Tibial nerve (tissue), 4 donors: Measurements from ENCODE around the gene FTCDNL1. TPM values are rescaled to one million over a fixed set of nuclear protein-coding genes. Genes with fewer than 3 reads are reported as not detected.

Experiments used
- DNase-seq, 2 donors: peaks; one replicate each; pipeline ENCODE4 v3.0.0-alpha.2; 2019; ENCODE audit warnings: low spot score in 2 of 2
- H3K27ac ChIP-seq, 4 donors: fragments of 200-600 bp; sonication (generic) in 3 of 4; one replicate each; pipeline ENCODE4 v1.5.1; 2017 to 2019; ENCODE audit warnings: mild to moderate bottlenecking in 1 of 4
- H3K27me3 ChIP-seq, 2 donors: fragments of 200-600 bp; sonication (generic) in 1 of 2; one replicate each; pipeline versions ENCODE4 v1.5.1 to v1.6.0; 2017 to 2019
- H3K36me3 ChIP-seq, 3 donors: fragments of 200-600 bp; sonication (generic); one replicate each; pipeline ENCODE4 v1.5.1; 2018 to 2019
- H3K4me1 ChIP-seq, 4 donors: fragments of 200-600 bp; sonication (generic) in 3 of 4; one replicate each; pipeline ENCODE4 v1.5.1; 2017 to 2019
- H3K4me3 ChIP-seq, 4 donors: fragments of 200-600 bp; sonication (generic) in 3 of 4; one replicate each; pipeline ENCODE4 v1.5.1; 2017 to 2019; ENCODE audit warnings: mild to moderate bottlenecking in 1 of 4, moderate library complexity in 1 of 4
- H3K9me3 ChIP-seq, 4 donors: fragments of 200-600 bp; sonication (generic) in 3 of 4; one replicate each; pipeline ENCODE4 v1.5.1; 2017 to 2019
- EP300 ChIP-seq, 2 donors: sonication (generic); formaldehyde crosslinking; IDR thresholded peaks; one replicate each; pipeline ENCODE4 v1.6.1; 2017; ENCODE audit warnings: antibody characterized with exemption in 2 of 2, mild to moderate bottlenecking in 1 of 2
- POLR2A ChIP-seq, 2 donors: fragments of 450-650 bp; IDR thresholded peaks; one replicate each; pipeline ENCODE4 v1.6.1; 2017; ENCODE audit warnings: antibody characterized with exemption in 2 of 2, mild to moderate bottlenecking in 2 of 2, moderate library complexity in 2 of 2
- WGBS, 2 donors: methylation state at CpG; one replicate each; pipeline ENCODE4 v1.1.5; 2018; 5-methylcytosine and 5-hydroxymethylcytosine counted together
- total RNA-seq, 4 donors: library from RNA; depleted of rRNA; stranded (reverse); fragments of >200 nt; gene quantifications; one replicate each; pipeline ENCODE4 v1.1.0, GENCODE V29; 2016
- TF ChIP-seq, protein P1 (sequence below), 5 experiments: fragments of 200-600 bp in 3 of 5; fragments of 450-650 bp in 2 of 5; sonication (generic) in 3 of 5; IDR thresholded peaks; one replicate each; pipeline ENCODE4 v1.5.1; 2016 to 2019; ENCODE audit warnings: antibody characterized with exemption in 5 of 5, mild to moderate bottlenecking in 3 of 5, moderate library complexity in 2 of 5

The FTCDNL1 gene
- total RNA-seq, 4 donors from 2014 or later: 1.8 to 9.0 (median 3.4) TPM

DNA sequence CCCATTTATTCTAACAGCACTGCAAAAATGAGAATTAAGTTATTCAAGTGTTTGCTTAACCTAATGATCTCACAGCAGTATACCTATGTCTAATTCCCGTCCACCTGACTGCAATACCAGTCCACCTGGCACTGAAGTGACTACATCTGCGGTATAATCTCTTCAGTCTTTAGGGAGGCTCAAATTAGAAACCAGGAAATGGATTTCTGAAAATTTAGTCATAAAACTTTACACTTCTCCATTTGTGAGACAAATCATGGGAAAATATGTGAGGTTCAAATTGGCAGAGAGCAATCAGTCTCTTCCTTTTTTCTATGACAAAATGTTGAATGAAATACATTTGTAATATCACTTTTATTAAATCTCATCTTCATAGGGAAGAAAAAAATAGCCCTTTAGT is 33.0 kb downstream of the FTCDNL1 start:
- Histone ChIP-seq H3K4me1 (no peaks in the 10 kb centered on the region), H3K27me3 (no peaks in the 10 kb centered on the region), H3K27ac (no peak overlapping the region), H3K9me3 (no peaks in the 10 kb centered on the region), H3K36me3 (no peaks in the 10 kb centered on the region), H3K4me3 (no peak overlapping the region)
- 71 to 84% methylated on average over 2 of the region's 2 CpGs for WGBS, 2 donors
- TF ChIP-seq, protein P1, sequence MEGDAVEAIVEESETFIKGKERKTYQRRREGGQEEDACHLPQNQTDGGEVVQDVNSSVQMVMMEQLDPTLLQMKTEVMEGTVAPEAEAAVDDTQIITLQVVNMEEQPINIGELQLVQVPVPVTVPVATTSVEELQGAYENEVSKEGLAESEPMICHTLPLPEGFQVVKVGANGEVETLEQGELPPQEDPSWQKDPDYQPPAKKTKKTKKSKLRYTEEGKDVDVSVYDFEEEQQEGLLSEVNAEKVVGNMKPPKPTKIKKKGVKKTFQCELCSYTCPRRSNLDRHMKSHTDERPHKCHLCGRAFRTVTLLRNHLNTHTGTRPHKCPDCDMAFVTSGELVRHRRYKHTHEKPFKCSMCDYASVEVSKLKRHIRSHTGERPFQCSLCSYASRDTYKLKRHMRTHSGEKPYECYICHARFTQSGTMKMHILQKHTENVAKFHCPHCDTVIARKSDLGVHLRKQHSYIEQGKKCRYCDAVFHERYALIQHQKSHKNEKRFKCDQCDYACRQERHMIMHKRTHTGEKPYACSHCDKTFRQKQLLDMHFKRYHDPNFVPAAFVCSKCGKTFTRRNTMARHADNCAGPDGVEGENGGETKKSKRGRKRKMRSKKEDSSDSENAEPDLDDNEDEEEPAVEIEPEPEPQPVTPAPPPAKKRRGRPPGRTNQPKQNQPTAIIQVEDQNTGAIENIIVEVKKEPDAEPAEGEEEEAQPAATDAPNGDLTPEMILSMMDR (IDR thresholded peaks at IDR 0.05): no peak
- no peak for DNase-seq

GRCh38 chr2:199814817-199815211 is 36.2 kb downstream of the FTCDNL1 start:
- Histone ChIP-seq H3K27ac (no peak overlapping the region), H3K27me3 (no peaks in the 10 kb centered on the region), H3K36me3 (no peaks in the 10 kb centered on the region), H3K4me3 (no peak overlapping the region), H3K4me1 (no peaks in the 10 kb centered on the region), H3K9me3 (no peaks in the 10 kb centered on the region)
- TF ChIP-seq, protein P1 (IDR thresholded peaks at IDR 0.05): no peak
- TF ChIP-seq EP300 (IDR thresholded peaks at IDR 0.05) (no peak), POLR2A (IDR thresholded peaks at IDR 0.05) (no peak)
- no peak for DNase-seq

DNA sequence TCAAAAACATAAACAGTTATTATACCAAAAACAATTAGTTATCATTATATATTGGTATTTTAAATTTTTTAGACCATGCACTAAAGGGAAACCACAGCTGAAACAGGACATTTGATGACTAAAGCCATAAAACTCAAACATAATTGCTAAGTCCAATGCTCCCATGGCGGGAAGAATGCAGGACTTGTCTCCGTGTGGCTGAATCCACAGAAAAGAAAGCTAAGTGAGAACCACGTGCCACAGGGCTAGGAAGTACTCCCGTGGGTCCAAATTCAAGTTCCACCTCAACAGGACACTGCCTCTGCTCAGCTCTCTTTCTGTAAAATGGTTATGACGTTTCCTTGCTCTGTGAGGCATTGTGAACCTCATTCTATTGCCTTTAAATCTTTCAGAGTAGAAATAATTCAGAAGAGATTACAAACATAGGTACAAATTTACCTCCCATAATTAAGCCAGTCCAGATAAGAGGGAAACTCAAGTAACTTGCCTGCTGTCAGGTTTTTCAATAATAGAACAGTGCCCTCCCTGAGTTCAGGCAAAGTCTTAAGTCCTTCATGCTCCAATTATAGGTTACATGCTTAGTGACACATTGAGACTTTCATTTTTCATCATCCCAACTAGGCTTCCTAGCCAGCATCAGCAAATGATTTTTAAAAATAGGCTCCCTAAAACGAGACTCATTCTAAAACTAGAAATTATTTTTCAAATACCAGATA is 36.7 kb downstream of the FTCDNL1 start:
- no peak for TF ChIP-seq EP300 (IDR thresholded peaks at IDR 0.05)
- TF ChIP-seq, protein P1 (IDR thresholded peaks at IDR 0.05): no peak
- no peak for TF ChIP-seq POLR2A (IDR thresholded peaks at IDR 0.05)
- Histone ChIP-seq H3K36me3 (no peaks in the 10 kb centered on the region), H3K4me1 (no peaks in the 10 kb centered on the region), H3K9me3 (no peaks in the 10 kb centered on the region), H3K27ac (no peak overlapping the region), H3K27me3 (no peaks in the 10 kb centered on the region), H3K4me3 (no peak overlapping the region)
- WGBS, 2 donors: 44 to 50% methylated on average over 6 of the region's 6 CpGs
- DNase-seq: no peak

DNA sequence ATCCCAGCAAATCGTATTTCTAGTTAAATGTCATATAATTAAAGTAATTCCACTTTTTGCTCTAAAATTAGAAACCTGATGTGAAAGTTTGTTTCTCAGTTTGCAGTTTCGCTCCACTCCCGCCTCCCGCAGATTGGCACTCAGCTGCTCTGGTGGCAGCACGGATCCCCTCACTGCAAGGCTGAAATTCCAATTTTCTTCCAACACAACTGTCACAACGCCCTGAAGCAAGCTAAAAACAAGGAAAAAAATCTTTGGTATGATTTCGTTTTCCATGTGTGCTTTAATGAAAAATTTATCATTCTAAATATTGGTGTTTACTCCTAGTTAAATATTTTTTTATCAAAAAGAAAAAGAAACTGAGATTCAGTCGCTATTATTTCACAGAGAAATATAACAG is 38.5 kb downstream of the FTCDNL1 start:
- TF ChIP-seq POLR2A (IDR thresholded peaks at IDR 0.05): no peak
- no peak for TF ChIP-seq EP300 (IDR thresholded peaks at IDR 0.05)
- TF ChIP-seq, protein P1 (IDR thresholded peaks at IDR 0.05): no peak
- Histone ChIP-seq H3K27me3 (no peaks in the 10 kb centered on the region), H3K4me3 (no peak overlapping the region), H3K4me1 (no peaks in the 10 kb centered on the region), H3K36me3 (no peaks in the 10 kb centered on the region), H3K27ac (no peak overlapping the region), H3K9me3 (no peaks in the 10 kb centered on the region)
- DNase-seq: no peak
- 85 to 86% methylated on average over 8 of the region's 8 CpGs for WGBS, 2 donors

DNA sequence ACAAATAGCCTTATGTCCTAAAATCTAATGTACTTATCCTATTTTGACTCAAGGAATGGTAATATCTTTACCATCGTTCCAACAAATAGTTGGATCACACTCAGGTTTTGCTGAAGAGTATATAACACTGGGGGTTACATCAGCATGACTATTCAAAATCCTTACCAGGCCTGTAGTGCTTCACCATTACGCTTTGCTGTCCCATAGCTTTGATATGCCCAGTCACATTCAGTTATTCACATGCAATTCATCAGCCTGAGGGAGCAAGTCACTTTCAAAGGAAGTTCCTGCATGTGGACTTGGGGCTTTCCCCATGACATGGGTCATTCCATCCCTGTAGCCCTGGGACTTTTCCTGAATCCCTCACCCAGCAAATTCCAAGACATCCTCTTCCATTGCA is 39.6 kb downstream of the FTCDNL1 start:
- Histone ChIP-seq H3K4me3 (no peak overlapping the region), H3K27ac (no peak overlapping the region), H3K36me3 (no peaks in the 10 kb centered on the region), H3K9me3 (no peaks in the 10 kb centered on the region), H3K4me1 (no peaks in the 10 kb centered on the region), H3K27me3 (no peaks in the 10 kb centered on the region)
- WGBS, 2 donors: 85 to 92% methylated on average over 2 of the region's 2 CpGs
- no peak for TF ChIP-seq POLR2A (IDR thresholded peaks at IDR 0.05)
- no peak for DNase-seq
